Stimulated activated CD4-positive, alpha-beta T cell treated with anti-CD3 and anti-CD28 coated beads, Interleukin-4, amount 100 ng/mL, for 4 hours (primary cell): ENCODE data around the gene HLA-DQB1.

ENCODE experiments used
- DNase-seq, 2 experiments: peaks; one replicate each; pipeline ENCODE4 v3.0.0-alpha.2; 2020

The HLA-DQB1 gene

DNA sequence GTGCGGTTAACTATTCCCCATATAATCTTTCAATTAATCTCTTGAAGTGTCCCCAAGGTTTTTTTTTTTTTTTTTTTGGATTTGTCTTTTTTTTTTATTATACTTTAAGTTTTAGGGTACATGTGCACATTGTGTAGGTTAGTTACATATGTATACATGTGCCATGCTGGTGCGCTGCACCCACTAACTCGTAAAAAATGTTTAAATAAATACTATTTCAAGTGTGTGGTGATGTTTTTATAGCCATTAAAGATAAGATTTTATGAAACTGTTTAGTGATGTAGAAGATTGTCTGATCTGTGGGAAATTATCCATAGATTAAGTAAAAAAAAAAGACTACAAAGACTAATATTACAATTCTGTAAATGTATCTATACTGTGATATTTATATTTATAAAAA, 41.9 kb downstream of the HLA-DQB1 start:
- no peak for DNase-seq

DNA sequence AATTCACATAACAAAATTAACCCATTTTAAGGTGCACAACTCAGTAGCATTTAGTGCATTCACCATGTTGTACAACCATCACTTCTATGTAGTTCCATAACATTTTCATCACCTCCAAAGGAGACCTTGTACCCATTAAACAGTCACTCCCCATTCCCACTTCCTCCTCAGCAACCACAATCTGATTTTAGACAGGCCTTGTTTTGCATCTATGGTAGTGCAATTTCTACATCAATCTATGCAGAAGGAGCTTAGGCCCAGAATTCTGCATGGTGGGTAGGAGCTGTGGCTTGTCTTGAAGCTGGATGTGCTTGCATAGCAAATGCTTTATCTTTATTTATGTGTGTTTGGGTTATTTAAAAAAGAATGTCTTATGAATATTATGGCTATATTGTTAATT, 42.8 kb downstream of the HLA-DQB1 start:
- no peak for DNase-seq

DNA sequence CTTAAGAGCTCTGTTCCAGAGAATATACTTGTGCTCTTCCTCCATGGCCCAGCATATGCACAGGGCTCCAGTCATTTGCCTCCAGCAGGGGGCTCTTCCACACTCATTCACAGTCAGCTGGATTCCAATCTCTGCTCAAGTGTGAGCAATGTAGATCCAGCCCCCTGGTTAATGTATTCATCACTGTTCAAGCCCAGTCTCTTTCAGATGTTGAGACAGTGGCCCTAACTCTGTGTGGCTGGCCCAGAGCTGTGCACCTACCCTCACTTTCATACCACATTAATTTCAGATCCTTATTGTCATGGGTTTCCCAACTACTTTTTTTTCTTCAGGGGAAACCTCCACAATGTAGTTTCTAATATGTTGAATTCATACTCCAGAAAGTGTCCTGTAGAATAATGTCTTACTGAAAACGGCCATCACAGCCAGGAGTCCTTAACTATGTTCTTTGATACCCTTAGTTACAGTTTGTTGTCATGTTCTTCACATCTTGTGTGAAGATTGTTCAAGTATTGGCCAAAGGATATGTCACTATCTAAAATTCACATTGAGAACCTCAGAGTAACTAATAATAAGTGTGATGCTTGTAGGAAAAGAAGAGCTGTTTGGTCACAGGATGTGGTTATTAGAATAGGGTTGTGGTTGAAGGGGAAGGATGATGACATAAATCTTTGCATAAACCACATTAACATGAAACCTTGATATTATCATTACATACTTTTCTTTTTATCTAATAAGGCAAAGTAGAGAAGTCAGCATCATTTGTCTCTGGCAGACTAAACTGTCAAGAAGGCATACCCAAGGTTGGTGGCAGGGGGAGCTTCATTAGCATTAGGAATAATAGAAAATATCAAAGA, 43.7 kb downstream of the HLA-DQB1 start:
- DNase-seq: peak; percentile 30 to 48

DNA sequence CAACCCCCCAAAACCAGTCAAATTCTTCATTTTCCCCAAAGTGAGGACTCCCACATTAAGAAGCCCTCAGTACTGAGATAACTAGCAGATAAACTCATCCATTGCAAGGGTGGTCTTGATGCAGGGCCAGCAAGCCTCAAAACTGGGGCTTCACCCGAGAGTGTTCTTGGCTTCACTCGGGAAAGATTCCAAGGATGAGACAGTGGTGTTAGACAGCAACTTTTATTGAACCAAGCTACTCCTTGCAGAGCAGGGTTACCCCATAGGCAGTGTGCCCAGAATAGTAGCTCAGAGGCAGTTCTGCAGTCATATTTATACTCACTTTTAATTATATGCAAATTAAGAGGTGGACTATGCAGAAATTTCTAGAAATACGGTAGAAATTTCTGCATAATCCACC, 45.1 kb downstream of the HLA-DQB1 start:
- no peak for DNase-seq

DNA sequence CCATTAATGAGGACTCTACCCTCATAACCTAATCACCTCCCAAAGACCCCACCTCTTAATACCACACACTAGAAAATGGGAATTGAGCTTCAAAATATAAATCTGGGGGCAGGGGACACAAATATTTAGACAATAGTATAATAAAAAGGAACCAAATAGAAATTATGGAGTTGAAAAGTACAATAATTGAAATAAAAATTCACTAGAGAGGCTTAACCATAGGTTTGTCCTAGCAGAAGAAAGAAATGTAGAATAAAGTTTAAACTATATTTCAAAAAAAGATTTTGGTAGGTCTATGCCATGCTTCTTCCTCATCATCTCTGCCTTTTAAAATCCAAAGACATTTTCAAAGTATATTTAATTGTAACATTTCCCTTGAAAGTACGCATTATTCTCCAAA, 48.7 kb downstream of the HLA-DQB1 start:
- DNase-seq: no peak

DNA sequence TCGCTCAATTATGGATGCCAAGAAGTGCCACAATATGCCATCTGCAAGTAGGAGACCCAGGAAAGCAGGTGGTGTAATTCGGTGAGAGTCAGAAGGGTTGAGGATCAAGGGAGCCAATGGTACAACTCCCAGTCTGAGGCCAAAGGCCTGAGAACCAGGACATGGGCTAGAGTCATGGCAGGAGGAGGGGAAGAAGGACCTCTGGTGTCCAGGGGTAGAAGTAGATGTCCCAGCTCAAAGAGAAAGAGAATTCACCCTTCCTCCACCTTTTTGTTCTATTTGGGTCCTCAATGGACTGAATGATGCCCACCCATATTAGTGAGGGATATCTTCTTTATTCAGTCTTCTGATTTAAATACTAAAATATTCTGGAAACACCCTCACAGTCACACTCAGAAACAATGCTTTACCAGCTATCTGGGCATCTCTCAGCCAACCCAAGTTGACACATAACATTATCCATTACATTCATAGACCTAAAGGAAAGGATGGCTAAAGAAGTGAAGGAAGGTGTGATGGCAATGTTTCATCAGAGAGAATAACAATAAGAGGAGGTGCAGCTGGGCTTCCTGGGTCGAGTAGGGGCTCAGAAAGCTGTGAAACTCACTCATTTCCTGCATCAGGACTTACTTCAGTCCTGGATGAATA, 50.4 kb downstream of the HLA-DQB1 start:
- DNase-seq: no peak

DNA sequence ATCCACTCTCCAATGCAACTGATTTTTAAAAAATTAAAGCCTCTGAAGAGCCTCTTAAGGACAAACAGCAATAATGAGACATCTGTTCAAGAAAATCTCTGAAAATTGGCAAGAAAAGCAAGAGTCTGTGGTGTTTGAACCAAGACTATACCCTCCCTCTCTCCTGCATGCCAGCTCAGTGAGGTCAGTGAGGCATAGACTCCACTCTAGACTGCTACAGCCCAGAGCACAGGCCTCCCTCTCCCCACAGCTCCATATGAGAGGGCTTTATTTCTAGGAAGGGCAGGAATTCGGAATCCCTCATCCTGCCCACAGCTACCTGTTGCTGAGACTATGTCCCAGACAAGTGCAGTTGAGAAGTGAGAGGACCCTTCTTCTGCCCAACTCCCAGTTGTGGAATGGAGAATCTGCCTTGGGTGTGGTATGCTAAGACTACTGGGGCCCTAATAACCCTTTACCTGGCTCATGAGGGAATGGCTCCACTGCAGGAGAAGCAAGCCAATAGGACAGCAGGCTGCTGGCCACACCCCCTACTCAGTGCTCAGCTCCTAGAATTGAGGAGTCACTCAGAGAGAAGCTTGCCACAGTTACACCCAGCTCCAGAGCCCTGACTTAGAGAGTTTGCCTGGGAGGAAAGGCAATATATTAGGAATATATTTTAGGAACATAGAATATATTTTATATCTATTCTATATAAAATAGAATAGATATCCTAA, 51.9 kb downstream of the HLA-DQB1 start:
- no peak for DNase-seq

DNA sequence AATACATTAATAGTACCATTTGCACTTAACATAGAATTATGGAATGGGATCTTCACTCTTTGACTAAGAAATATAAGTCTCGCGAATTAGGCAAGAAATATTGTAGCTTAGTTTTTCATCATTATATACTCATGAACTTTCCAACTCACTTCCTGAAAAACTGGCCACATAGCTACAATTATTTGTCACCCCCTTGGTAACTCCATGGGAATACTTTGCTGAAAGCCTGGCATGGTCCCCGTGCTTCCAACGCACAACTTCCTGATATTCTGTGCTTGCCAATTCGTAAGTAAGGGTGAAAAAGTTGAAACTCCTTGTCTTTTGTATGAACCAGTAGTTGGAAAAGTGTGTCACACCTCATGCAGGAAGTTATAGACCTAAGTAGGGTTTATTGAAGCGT, 53.0 kb downstream of the HLA-DQB1 start:
- DNase-seq: no peak

DNA sequence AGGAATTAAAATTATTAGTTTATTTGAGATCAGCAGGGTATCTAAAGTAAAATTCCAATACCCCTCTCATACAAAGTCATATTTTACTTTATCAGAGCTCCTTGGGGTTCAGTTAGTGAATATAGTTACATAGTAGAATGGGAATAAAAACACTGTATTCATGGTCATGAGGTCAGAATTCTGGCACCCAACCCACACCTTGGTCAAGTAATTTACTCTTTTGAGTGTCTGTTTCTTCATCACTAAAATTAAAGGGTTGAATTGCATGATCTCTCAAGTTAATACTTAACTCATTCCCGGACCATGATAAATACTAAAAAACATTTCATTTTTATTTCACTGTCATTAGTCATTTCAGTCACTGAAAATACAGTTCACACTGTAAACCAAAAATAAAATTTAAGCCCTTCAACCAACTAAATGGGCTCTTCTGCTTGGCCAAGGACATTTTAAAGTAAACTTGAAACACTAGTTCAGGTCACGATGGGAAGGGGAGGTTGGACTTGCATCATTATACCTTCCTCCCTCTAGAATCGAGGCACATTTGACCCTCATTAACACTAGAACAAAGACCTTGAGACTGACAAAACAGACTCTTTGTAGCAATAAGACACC, 55.7 kb downstream of the HLA-DQB1 start:
- no peak for DNase-seq

DNA sequence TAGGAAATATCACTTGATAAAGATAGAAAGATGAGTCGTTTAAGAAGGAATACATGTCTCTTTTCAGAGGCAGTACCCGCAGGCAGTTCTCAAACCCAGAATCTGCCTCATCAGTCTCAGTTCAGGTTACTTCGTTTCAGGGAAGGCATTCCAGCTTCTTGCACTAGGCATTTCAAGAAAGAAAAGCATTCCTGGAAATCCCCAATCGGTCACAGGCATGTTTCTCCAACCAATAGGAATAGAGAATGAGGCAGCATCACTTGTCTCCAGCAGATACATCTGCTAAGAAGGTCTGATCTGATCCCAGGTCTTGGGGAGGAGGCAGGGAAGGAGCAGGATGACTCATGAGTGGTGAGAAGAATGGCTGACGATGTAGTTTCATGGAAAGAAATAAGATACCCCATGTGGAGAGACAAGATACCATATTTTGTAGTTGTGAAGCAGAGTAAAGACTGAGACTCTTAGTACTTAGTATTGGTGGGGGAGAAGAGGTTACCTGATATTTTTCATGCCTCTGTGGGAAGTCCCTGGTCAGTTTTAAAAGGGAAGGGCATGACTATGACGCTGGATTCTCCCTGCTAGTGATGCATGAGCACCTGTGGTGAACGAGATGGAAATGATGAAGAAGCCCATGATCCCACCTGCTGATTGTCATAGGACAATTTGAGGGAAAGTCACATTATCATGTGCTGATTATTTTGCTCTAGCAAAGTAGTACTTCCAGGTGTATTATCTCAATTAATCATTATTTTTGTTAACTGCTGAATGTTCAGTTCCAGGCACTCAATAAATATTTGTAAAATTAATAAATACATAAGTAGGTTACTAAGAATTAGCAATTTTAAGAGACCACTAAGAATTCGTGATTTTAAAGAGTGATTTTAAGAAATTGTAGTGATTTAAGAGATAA, 56.5 kb downstream of the HLA-DQB1 start:
- peak; percentile 11 to 59 for DNase-seq
